ENCODE data around the gene UBQLN1.

The UBQLN1 gene

DNA sequence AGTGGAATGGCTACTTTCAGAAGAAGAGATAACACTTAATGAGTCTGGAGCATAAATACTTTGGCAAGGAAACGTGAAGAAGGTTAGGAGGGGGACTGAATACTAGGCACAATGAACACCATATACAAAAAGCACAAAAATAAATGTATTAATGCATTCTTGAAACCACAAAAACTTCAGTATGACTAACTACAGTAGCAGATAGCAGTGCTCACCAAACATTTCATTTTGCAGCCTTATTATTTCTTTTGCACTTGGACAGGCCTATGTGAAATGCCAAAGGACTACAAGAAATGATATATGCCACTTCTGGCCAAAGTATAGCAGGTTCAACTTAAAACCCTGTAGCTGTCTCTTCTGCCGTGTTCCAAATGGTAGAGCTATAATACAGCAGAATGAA lies 26.3 kb downstream of the UBQLN1 start:
- DNase-seq: no peak

DNA sequence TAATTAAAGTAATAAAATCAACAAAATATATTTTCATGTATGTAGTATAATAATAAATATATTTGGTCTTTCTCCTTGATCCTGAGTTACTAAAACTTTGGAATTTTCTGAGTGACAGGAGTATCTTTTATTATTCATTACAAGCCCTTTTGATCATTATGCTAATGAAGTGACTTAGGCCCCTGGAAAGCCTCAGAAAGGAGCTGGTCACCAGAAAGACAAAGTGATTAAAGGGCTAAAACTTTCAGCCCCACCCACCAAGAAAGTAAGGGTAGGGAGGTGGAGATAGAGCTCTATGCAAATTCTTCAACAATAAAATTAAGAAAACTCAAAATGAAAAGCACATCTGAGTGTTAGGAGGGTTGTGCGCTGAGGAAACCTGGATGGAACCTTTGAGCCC lies 27.5 kb downstream of the UBQLN1 start:
- no peak for DNase-seq

- DNase-seq: no peak
These were observed 30.2 kb downstream of the UBQLN1 start for GRCh38 chr9:83677596-83677995.

DNA sequence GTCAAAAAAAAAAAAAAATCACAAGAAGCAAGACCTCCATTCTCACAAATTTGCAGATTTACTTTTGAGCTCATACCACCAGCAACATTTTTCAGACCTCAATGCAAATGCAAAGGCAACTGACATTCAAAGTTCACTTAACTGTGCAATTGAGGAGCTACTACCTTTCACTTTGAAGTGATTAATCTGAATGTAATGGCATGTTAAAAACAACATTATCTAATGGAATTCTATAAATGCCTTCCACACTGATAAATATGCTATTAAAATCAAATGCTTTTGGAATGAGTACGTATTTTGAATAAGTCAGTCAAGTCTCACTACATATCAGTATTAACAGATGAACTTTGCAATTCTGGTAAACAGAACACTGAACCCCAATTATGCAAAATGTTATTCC lies 32.3 kb downstream of the UBQLN1 start:
- DNase-seq: no peak

DNA sequence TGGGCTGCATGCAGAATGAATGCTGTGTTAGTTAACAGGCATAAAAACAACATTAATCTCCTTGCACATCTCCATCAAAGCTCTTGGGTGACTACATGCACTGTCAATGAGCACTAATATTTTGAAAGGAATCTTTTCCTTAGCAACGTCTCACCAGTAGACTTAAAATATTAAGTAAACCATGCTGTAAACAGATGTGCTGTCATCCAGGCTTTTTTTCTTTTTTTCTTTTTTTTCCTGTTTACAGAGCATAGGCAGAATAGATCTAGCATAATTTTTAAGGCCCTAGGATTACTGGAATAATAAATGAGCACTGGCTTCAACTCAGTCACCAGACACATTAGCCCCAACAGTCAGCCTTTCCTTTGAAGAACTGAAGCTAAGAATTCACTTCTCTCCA lies 36.3 kb downstream of the UBQLN1 start:
- no peak for DNase-seq

GRCh38 chr9:83670381-83670780 lies 37.4 kb downstream of the UBQLN1 start:
- DNase-seq: no peak

DNA sequence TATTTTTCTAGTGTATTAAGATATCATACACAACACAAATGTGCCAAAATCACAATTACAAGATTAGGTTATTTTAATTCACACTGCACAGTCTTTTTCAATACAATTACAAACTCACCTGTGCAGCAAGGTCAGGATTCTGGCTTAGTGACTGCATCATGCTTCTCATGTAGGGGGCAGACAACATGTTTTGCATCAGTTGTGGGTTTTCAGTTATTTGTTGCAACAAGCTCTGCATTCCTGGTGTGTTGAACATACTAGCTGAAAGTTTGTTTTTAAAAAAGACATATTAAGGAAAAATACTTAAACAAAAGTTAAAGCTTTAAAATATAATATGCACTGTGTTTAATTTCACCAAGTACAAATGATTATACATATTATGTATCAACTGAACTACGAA lies 38.7 kb downstream of the UBQLN1 start:
- DNase-seq: no peak

GRCh38 chr9:83665580-83666200 lies 42.1 kb downstream of the UBQLN1 start:
- DNase-seq: no peak

GRCh38 chr9:83662933-83663332 lies 44.8 kb downstream of the UBQLN1 start:
- no peak for DNase-seq

DNA sequence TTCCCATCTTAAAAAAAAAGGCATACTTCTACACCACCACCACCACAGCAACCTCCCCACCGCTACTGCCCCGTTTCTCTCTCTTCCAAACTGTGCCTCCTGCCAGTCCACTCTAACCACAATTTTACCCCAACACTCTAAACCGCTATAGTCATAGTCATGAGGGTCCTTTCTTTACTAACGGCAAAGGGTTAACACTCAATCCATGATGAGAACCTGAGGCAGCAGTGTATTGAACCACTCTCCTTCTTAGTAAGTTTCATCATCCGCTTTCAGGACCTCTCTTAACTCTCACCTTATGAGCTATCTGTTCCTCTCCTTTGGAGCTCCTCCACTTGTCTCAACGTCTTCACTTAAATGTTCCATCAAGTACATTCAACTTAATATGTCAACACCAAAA lies 50.8 kb downstream of the UBQLN1 start:
- DNase-seq: no peak

GRCh38 chr9:83656032-83656680 lies 51.6 kb downstream of the UBQLN1 start:
- DNase-seq: no peak

DNA sequence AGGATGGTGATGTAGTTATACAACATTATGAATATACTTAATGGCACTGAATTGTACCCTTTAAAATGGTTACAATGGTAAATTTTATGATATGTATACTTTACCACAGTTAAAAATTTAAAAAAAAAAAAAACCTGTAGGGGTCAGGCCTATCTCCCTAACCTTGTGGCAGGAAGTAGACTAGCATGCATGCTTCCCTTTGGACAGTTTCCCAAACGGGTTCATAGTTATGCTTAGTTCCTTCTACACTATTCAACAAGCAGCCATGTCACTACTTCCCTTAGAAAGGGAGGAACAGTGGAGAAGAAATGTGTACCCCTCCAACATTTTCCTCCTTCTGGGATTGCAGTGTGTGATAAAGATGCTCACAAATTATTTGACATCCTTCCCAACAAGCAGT lies 52.3 kb downstream of the UBQLN1 start:
- no peak for DNase-seq

DNA sequence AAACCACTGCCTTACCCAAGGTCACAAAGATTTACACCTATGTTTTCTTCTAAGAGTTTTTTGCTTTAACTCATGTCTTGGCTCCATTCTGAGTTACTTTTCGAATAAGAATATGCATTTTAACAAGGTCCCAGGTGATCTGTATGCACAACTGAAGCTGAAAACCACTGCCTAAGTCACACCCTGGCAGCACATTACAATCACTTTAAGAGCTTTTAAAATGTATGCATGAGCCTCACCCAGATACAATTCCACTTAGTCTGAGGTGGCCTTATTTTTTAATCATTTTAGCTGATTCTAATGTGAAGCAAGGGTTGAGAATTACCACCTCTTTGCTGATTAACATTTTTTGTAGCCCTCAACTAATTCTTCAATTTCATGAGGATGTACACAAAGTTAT lies 55.3 kb downstream of the UBQLN1 start:
- DNase-seq: no peak

- no peak for DNase-seq
These were observed 56.2 kb downstream of the UBQLN1 start for GRCh38 chr9:83651558-83651957.

DNA sequence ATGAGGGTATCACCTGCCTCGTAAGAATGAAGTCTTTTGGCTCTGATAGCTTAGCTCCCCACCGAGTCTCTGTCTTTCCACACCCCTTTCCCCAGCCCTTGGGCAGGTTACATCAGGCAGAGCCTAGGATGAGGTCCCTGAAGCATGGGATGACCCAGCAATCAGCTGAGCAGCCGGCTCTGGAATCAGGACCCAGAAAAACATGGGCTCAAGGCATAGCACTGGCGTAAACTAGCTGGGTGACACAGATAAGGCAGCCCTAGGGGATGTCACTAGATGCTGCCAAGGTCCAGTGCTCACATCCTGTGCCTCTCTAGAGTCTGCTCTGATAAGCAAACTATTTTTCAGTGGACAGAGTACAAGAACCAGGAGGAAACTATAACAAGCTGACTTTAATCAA lies 58.2 kb downstream of the UBQLN1 start:
- no peak for DNase-seq

DNA sequence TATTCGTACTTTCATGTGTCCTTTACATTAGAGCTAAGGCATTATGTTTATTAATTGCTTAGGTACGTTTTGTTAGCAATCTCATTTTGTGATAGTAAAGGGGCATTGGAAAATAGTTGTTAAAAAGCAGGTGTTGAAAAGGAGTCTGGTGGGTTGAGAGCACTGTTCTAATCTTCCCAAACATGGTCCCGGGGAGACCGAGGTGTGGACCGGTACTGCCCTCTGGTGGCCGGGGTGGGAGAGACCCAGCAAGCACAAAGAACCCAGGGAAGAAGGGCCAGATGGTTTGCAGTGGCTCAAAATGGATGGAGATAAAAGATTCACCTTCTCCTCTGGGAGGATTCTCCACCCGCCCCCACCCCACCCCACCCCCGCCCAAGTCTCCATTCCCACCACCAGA lies 58.7 kb downstream of the UBQLN1 start:
- peak; percentile 78 to 82 for DNase-seq

DNA sequence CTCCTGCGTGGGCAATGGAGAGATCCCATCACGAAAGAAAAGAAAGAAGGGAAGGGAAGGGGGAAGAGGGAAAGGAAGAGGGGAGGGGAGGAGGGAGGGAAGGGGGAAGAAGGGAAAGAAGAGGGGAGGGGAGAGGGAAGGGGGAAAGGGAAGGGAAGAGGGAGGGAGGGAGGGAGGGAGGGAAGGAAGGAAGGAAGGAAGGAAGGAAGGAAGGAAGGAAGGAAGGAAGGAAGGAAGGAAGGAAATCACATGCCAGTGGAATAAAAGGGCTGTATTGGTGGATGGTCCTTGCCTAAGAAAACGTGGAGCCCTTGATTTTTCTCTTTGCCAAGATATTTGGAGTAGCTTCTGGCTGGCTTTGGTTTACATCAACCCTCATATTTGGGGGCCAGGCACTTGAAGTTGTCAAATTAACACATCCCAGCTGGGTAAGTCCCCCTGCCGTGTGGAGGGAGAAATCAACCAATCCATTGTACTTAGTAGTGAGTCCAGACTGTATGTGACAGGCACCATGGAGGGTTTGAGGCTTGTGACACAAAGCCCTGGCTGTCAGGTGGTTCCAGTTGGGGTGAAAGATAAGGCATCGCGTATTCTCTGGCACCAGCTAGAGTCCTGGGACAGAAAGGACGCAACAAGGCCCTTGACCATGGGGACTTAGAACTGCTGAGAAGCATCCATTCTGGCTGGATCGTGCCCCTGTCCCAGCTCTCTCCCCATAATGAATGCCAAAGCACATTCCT lies 61.1 kb downstream of the UBQLN1 start:
- no peak for DNase-seq

DNA sequence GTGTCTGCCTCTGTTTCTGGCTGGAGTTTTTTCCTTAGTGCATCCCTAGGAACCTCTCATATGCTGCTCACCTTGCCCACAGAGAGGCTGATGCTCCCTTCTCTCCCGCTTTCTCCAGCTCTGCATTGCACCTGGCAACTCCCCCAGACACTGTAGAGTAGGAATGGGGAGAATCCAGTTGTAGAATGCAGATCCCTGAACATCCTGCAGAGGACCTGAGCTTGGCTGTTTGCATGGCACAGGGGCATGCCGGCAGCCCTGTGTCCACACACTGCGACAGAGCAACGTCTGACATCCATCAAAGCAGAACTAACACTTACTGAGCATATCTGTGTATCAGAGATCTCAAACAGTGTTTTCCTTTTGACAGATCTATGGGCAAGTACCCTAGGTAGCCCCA lies 65.0 kb downstream of the UBQLN1 start:
- no peak for DNase-seq

DNA sequence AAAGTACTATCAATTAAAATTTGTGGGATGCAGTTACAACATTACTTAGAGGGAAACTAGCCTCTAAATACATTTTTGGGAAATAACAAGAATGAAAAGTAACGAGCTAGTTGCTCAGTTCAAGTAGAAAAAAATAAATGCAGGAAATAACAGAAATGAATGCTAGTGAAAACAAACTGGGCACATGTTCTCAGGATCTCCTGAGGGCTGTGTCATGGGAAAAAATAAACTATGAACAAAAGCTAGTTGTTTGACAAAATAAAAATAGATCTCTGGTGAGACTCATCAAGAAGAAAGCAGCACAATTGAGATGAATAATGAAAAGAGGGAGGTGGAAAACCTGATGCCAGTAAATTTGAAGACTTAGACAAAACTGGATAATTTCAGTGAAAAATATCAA lies 68.5 kb downstream of the UBQLN1 start:
- DNase-seq: no peak

- no peak for DNase-seq
These were observed 70.4 kb downstream of the UBQLN1 start for GRCh38 chr9:83637389-83637788.

GRCh38 chr9:83636813-83637212 lies 70.9 kb downstream of the UBQLN1 start:
- no peak for DNase-seq

DNA sequence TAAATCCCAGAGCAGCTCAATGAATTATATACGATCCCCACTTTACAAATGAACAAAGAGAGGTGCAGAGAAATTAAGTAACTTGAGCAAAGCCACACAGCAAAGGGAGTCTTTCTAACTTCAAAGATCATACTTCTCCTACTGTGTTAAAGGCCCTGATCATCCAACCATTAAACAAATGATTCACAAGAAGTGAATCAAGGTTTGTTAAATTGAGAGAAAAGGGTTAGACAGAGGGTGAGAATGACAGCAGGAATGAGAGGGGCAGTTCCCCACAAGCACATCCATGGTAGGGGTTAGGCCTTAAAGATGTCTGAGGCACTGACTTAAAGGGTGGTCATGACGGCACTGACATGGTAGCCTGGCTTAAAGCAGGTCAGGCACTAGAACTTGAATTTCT lies 74.1 kb downstream of the UBQLN1 start:
- DNase-seq: no peak

GRCh38 chr9:83633255-83633654 lies 74.5 kb downstream of the UBQLN1 start:
- no peak for DNase-seq

DNA sequence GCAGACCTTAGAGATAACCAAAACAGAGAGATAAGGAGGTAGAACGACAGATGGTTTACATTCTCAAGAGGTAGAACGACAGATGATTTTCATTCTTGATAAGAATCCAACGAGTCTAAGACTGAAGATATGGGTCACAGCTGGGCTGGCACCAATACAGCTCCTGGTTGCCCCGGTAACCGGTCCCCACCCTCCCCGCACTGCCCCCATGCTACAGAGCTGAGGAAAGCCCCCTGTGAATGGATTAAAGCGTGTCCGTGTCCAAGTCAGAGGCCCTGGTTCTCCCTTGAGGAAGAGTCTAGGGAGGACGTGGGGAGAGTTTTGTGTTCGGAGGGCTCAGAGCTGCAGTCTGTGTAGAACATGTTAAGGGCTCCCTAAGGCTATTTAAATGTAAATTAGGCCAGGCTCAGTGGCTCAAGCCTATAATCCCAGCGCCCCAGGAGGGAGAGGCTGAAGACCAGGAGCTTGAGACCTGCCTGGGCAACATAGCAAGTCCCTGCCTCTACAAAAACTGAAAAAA lies 76.8 kb downstream of the UBQLN1 start:
- no peak for DNase-seq
